ENCODE data around the gene SLC35F3. TPM values are rescaled to one million over a fixed set of nuclear protein-coding genes. Genes with fewer than 3 reads are reported as not detected.

The SLC35F3 gene
- total RNA-seq, 2 experiments from 2014 or later, result 0.86 to 1.8 TPM

GRCh38 chr1:233981042-233981675 lies 76.7 kb downstream of the SLC35F3 start:
- ATAC-seq (no peak), DNase-seq (no peak)
- H3K27me3 Mint-ChIP-seq, result no peaks in the 10 kb centered on the region
- POLR2A ChIA-PET, result no interaction called here
- intact Hi-C loops (cut with DNase I, micrococcal nuclease), result no loop called here
- H3K4me1 Mint-ChIP-seq, result no peaks in the 10 kb centered on the region
- H3K9me3 Mint-ChIP-seq (ENCODE audit: low read depth), result no peaks in the 10 kb centered on the region
- no peak overlapping the region for H3K27ac Mint-ChIP-seq
- H3K4me3 Mint-ChIP-seq, result no peak overlapping the region
- no peaks in the 10 kb centered on the region for H3K36me3 Mint-ChIP-seq (ENCODE audit: low read depth)
- CTCF ChIA-PET, result no interaction called here

GRCh38 chr1:233982827-233983518 lies 78.5 kb downstream of the SLC35F3 start:
- Mint-ChIP-seq H3K36me3 (ENCODE audit: low read depth) (no peaks in the 10 kb centered on the region), H3K4me3 (no peak overlapping the region), H3K9me3 (ENCODE audit: low read depth) (no peaks in the 10 kb centered on the region), H3K4me1 (no peaks in the 10 kb centered on the region), H3K27ac (no peak overlapping the region), H3K27me3 (peaks cover 7% of the 10 kb centered on the region)
- intact Hi-C loops (cut with DNase I, micrococcal nuclease), result no loop called here
- CTCF ChIA-PET, result no interaction called here
- POLR2A ChIA-PET, result no interaction called here
- DNase-seq (no peak), ATAC-seq (no peak)

DNA sequence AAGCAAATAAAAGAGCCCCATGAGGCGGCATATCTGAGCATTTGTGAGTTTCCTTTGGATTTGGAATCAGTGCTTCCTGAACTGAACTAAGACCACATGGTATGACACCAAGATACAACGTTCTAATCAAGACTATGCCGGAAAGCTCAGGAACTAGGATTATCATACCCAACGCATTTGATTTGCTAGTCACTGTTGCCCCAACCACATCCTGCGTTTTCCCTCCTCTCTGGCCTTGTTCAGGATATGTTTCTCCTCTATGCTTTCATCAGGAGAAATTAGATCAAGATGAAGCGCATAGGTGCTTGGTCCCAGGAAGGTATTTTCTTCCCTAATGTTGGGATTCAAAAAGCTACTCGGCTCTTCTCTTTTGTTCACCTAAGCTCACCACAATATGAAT lies 79.3 kb downstream of the SLC35F3 start:
- Mint-ChIP-seq H3K4me3 (no peak overlapping the region), H3K4me1 (no peaks in the 10 kb centered on the region), H3K27me3 (peaks cover 11% of the 10 kb centered on the region), H3K9me3 (ENCODE audit: low read depth) (no peaks in the 10 kb centered on the region), H3K27ac (no peak overlapping the region), H3K36me3 (ENCODE audit: low read depth) (no peaks in the 10 kb centered on the region)
- POLR2A ChIA-PET, result no interaction called here
- intact Hi-C loops (cut with DNase I, micrococcal nuclease), result no loop called here
- CTCF ChIA-PET, result no interaction called here
- ATAC-seq (no peak), DNase-seq (no peak)

DNA sequence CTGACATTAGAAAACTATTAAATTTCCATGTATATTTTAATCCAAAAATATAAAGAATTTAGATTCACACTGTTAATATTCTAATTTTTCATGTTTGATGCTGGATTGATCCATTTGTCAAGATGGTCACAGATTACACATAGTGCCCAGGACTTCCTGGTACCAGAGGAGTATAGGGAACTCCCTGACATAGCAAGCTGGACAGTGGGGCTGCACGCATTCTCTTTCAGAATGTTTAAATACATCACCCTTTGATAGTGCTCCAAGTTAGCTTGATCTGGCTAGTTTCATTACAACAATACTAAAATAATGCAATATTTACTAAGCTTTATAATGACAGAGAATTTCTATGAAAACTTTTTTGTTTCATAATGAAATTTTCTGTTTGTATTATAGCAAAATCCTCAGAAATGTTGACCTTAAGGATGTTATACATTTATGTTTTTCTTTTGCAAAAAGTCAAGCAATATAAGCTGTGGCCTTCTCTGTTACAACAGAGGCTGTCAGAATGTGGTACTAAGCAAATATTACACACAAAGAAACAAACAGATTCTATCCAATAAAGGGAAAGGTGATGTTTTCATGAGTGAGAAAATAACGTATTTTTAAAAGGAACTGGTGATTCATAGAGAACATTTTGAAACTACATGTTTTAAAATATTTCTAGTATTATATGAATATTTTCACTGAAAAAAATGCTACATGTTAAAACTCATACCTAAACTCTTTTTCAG lies 84.7 kb downstream of the SLC35F3 start:
- Mint-ChIP-seq H3K27ac (no peak overlapping the region), H3K27me3 (peaks cover 14% of the 10 kb centered on the region), H3K4me1 (peaks cover 5% of the 10 kb centered on the region), H3K9me3 (ENCODE audit: low read depth) (no peaks in the 10 kb centered on the region), H3K36me3 (ENCODE audit: low read depth) (no peaks in the 10 kb centered on the region), H3K4me3 (no peak overlapping the region)
- no peak for DNase-seq
- ATAC-seq, result no peak
- CTCF ChIA-PET, result interaction anchor here (1.1 kb wide), 1 partner anchor 548 kb away, joined by 3 read pairs; no protein-coding TSS in a partner anchor
- POLR2A ChIA-PET, result no interaction called here
- intact Hi-C loops (cut with DNase I, micrococcal nuclease), result no loop called here

DNA sequence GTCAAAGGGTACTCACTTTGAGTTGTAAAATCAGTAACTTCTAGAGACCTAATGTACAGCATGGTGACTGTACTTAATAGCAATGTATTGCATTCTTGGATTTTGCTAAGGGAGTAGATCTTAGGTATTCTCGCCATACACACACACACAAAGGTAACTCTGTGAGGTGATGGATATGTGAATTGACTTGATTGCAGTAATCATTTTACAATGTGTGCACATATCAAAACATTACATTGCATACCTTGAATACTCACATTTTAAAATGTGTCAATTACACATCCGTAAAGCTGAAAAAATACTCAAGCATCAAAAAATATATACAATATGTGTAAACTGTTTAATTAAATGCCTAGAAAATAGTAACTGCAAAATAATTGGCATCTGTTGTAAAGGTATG lies 86.0 kb downstream of the SLC35F3 start:
- Mint-ChIP-seq H3K27me3 (peaks cover 17% of the 10 kb centered on the region), H3K9me3 (ENCODE audit: low read depth) (no peaks in the 10 kb centered on the region), H3K27ac (no peak overlapping the region), H3K4me1 (peaks cover 5% of the 10 kb centered on the region), H3K36me3 (ENCODE audit: low read depth) (no peaks in the 10 kb centered on the region), H3K4me3 (no peak overlapping the region)
- DNase-seq (no peak), ATAC-seq (no peak)
- POLR2A ChIA-PET, result no interaction called here
- intact Hi-C loops (cut with DNase I, micrococcal nuclease), result no loop called here
- CTCF ChIA-PET, result no interaction called here

DNA sequence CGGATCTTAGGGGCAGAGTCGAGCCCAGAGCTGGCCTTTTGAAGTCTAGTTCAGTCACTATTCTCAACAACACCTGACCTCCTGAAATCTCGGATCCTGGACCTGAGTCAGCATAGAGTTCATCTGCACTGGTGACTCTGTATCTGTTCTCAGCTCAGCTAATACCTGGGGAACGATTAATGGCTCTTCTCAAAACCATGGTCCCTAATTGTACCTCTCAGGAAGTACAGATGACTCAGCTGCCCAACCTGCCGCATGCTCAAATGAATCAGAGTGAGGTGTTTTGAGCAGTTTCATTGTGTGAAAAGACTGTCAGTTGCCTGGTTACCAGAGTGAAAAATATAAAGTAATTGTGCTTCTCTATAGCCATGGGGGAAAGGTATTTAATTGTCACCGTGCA lies 89.2 kb downstream of the SLC35F3 start:
- Mint-ChIP-seq H3K27ac (no peak overlapping the region), H3K9me3 (ENCODE audit: low read depth) (no peaks in the 10 kb centered on the region), H3K4me1 (peaks cover 5% of the 10 kb centered on the region), H3K4me3 (no peak overlapping the region), H3K27me3 (peaks cover 13% of the 10 kb centered on the region), H3K36me3 (ENCODE audit: low read depth) (no peaks in the 10 kb centered on the region)
- POLR2A ChIA-PET, result interaction anchor here (0.6 kb wide), 1 partner anchor 850 kb away, joined by 3 read pairs; no protein-coding TSS in a partner anchor
- CTCF ChIA-PET, result interaction anchor here (0.5 to 0.7 kb wide), 2 partner anchors 22 to 313 kb away, joined by 3 read pairs; no protein-coding TSS in a partner anchor
- intact Hi-C loops (cut with DNase I, micrococcal nuclease), result no loop called here
- peak; percentile 50 for DNase-seq
- peak; percentile 80 for ATAC-seq

GRCh38 chr1:233994112-233994511 lies 89.6 kb downstream of the SLC35F3 start:
- ATAC-seq (no peak), DNase-seq (no peak)
- Mint-ChIP-seq H3K9me3 (ENCODE audit: low read depth) (no peaks in the 10 kb centered on the region), H3K4me1 (peaks cover 5% of the 10 kb centered on the region), H3K27ac (no peak overlapping the region), H3K4me3 (no peak overlapping the region), H3K27me3 (peaks cover 14% of the 10 kb centered on the region), H3K36me3 (ENCODE audit: low read depth) (no peaks in the 10 kb centered on the region)
- ChIA-PET CTCF (interaction anchor here (1.0 kb wide), 1 partner anchor 25 kb away, joined by 3 read pairs; no protein-coding TSS in a partner anchor), POLR2A (interaction anchor here (0.6 kb wide), 1 partner anchor 849 kb away, joined by 3 read pairs; no protein-coding TSS in a partner anchor)
- intact Hi-C loops (cut with DNase I, micrococcal nuclease), result no loop called here

- H3K9me3 Mint-ChIP-seq (ENCODE audit: low read depth), result no peaks in the 10 kb centered on the region
- H3K4me1 Mint-ChIP-seq, result peaks cover 5% of the 10 kb centered on the region
- H3K27me3 Mint-ChIP-seq, result peaks cover 18% of the 10 kb centered on the region
- no peak overlapping the region for H3K27ac Mint-ChIP-seq
- H3K4me3 Mint-ChIP-seq, result no peak overlapping the region
- ChIA-PET CTCF (no interaction called here), POLR2A (no interaction called here)
- DNase-seq (no peak), ATAC-seq (no peak)
- intact Hi-C loops (cut with DNase I, micrococcal nuclease), result no loop called here
- H3K36me3 Mint-ChIP-seq (ENCODE audit: low read depth), result no peaks in the 10 kb centered on the region
Measured at GRCh38 chr1:233998456-233998855, 94.0 kb downstream of the SLC35F3 start.

DNA sequence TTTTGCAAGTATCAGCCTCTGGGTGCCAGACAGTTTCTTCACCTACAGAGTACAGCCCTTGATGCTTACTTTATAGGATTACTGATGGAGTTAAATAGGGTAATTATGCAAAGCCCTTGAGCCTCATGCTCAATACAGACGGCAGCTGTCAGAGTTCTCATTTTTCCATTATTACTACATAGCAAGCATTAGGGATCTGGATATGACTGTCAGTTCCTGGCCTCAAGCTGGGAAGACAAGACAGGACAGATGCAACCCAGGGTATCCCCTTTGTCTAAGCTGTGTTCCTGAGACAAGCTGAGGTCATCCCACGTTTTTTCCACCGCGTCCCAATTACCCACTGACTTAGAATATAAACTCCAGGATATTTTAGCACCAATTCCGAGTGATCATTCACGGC lies 94.4 kb downstream of the SLC35F3 start:
- Mint-ChIP-seq H3K27ac (no peak overlapping the region), H3K4me1 (peaks cover under 1% of the 10 kb centered on the region), H3K9me3 (ENCODE audit: low read depth) (no peaks in the 10 kb centered on the region), H3K4me3 (no peak overlapping the region), H3K27me3 (peaks cover 18% of the 10 kb centered on the region), H3K36me3 (ENCODE audit: low read depth) (no peaks in the 10 kb centered on the region)
- no peak for DNase-seq
- intact Hi-C loops (cut with DNase I, micrococcal nuclease), result no loop called here
- POLR2A ChIA-PET, result no interaction called here
- ATAC-seq, result no peak
- CTCF ChIA-PET, result no interaction called here

DNA sequence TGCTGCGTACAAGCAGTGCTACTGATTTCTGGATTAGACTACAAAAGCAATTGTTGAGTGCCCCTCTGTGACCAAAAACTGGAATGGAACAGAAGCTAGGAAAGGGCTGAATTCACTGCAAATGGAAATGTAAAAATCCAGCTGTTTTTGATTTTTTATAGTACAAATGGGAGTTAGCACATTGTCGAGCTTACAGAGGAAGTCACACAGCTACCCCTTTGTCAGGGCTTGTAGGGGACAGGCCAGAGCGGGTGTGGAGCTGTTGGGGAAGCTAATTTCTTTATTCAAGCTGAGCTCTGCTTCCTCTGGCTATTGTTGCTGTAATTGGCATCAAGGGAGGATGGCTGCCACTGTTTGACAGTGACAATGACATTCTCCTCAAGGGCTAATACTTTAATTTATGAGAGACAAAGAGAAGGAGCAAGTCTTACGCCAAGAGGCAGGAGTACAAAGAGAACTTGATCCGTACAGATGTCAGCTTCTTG lies 96.1 kb downstream of the SLC35F3 start:
- Mint-ChIP-seq H3K36me3 (ENCODE audit: low read depth) (no peaks in the 10 kb centered on the region), H3K4me3 (no peak overlapping the region), H3K9me3 (ENCODE audit: low read depth) (no peaks in the 10 kb centered on the region), H3K27ac (no peak overlapping the region), H3K4me1 (no peaks in the 10 kb centered on the region), H3K27me3 (peaks cover 18% of the 10 kb centered on the region)
- POLR2A ChIA-PET, result no interaction called here
- DNase-seq (no peak), ATAC-seq (no peak)
- intact Hi-C loops (cut with DNase I, micrococcal nuclease), result no loop called here
- CTCF ChIA-PET, result interaction anchor here (1.0 kb wide), 1 partner anchor 66 kb away, joined by 3 read pairs; no protein-coding TSS in a partner anchor

DNA sequence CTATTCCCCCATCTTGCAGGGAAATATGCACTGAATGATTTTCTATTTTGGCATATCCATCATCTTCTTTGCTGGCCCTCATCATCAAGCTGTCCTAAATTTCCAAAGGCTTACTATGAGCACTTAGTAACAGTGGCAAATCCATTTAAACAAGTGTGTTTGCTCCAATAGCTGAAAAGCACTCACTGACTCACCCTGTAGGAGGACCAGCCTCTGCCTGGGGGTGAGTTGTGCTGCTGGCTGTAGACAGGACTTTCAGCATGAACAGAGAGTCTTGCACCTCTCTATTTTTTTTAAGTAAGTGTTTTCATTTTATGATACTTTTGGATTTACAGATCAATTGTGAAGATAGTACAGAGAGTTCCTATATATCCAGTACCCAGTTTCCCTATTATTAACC lies 97.3 kb downstream of the SLC35F3 start:
- ChIA-PET POLR2A (no interaction called here), CTCF (no interaction called here)
- ATAC-seq (no peak), DNase-seq (no peak)
- Mint-ChIP-seq H3K9me3 (ENCODE audit: low read depth) (no peaks in the 10 kb centered on the region), H3K27me3 (peaks cover 18% of the 10 kb centered on the region), H3K4me1 (no peaks in the 10 kb centered on the region), H3K36me3 (ENCODE audit: low read depth) (no peaks in the 10 kb centered on the region), H3K4me3 (no peak overlapping the region), H3K27ac (no peak overlapping the region)
- intact Hi-C loops (cut with DNase I, micrococcal nuclease), result no loop called here
